Right cardiac atrium (tissue), 5 donors: ENCODE measurements around the gene TRPV5. TPM values are rescaled to one million over a fixed set of nuclear protein-coding genes. Genes with fewer than 3 reads are reported as not detected.

Experiments
- ATAC-seq, 2 donors: fragments of 200-7000 bp; cut with Tn5 transposase; one replicate each; pipeline versions ENCODE4 v1.8.0 to v1.9.1; 2020; ENCODE audit warnings: moderate library complexity in 2 of 2, mild to moderate bottlenecking in 1 of 2
- DNase-seq, 3 donors: peaks; one replicate each; pipeline ENCODE4 v3.0.0-alpha.2; 2020
- H3K27ac ChIP-seq: one replicate; pipeline ENCODE4 v1.5.1; 2013; ENCODE audit warnings: mild to moderate bottlenecking, low read length, control low read depth, moderate library complexity
- H3K27me3 ChIP-seq: one replicate; pipeline ENCODE4 v1.6.1; 2013; ENCODE audit not compliant: control insufficient read depth, insufficient read depth
- H3K4me1 ChIP-seq: one replicate; pipeline ENCODE4 v1.6.1; 2013; ENCODE audit warnings: low read length; ENCODE audit not compliant: control insufficient read depth, insufficient read depth
- H3K4me3 ChIP-seq: one replicate; pipeline ENCODE4 v1.5.1; 2013; ENCODE audit warnings: low read length, control low read depth
- H3K9me3 ChIP-seq: one replicate; pipeline ENCODE4 v1.6.1; 2013; ENCODE audit warnings: low read length; ENCODE audit not compliant: control insufficient read depth
- WGBS: extraction: QIAGEN DNeasy Blood & Tissue Kit; methylation state at CpG from one replicate; pipeline ENCODE4 v1.1.7; 2013; 5-methylcytosine and 5-hydroxymethylcytosine counted together
- intact Hi-C, 4 donors: fragments of 100-400 bp; cut with DNase I; formaldehyde crosslinking; loops; one replicate each; pipeline versions ENCODE4 v1.11.0 to v1.14.0; 2022 to 2023
- polyA plus RNA-seq: library from polyadenylated mRNA; stranded (reverse); fragments of 200-250 nt; gene quantifications from one replicate; pipeline ENCODE4 v1.2.3, GENCODE V29; 2013
- total RNA-seq, 4 donors: library from RNA; stranded (reverse); fragmentation: NEBNext Ultra II Directional; extraction: Animal tissue kit (Norgen Biotek cat#: 25700); gene quantifications; one replicate each; pipeline ENCODE4 v1.2.1, GENCODE V29; 2021
- donor health status: healthy with polysubstance abuse.
- donor health status: DM: no; HTN: yes; CAD: no.
- donor health status: DM: no; HTN: no; CAD: no.
- donor health status: DM: no; HTN: yes; CAD: no; lungs with severe emphysema.
- donor health status: DM: yes; HTN: yes; CAD: no.

TRPV5 gene
- total and polyA plus RNA-seq, 5 donors, result not detected

DNA sequence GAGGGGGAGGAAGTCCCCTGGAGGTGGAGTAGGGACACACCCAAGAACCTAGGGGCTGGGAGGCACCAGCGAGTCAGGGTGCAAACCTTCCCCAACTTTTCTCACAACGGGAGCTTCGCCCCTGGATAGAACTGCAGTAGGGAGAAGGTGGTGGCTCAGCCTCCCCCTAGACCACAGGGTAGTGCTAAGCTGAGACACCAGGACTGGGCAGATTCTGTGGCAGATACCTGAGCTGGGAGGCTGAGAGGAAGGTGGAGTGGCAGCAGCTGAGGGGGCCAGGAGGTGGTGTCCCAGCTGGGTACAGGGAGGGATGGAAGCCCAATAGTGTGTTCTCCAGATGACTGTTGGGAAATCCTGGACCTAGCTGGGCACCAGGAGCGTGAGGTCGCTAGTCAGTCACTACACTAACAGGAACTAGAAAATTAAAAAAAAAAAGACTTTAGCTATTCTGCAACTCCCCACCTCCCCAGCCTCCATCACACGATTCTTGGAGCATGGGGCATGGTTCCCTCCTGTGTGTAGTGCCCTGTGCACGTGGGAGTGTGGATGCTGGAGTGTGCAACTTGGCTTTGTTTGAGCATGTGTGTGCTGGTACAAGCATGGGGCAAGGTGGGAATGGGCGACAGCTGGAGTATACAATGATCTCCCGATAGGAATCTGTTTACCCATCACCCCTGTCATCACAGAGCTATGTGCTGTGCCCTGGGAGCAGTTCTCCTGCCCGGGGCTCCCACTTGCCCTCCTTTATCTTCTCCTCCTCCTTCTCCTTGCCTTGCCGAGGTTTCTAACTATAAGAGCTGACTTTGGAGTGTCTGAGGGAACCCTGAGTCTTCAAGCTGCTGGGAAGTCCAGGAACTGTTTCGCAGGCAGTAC is 39.2 kb downstream of the TRPV5 start:
- no peaks in the 10 kb centered on the region for H3K27me3 ChIP-seq
- ATAC-seq (no peak), DNase-seq (no peak)
- intact Hi-C loops, result no loop called here
- H3K4me3 ChIP-seq, result no peak overlapping the region
- no peaks in the 10 kb centered on the region for H3K4me1 ChIP-seq
- H3K9me3 ChIP-seq, result no peaks in the 10 kb centered on the region
- H3K27ac ChIP-seq, result no peak overlapping the region
- WGBS, result 62% methylated on average over 12 of the region's 12 CpGs

- Histone ChIP-seq H3K27ac (no peak overlapping the region), H3K27me3 (no peaks in the 10 kb centered on the region), H3K4me1 (no peaks in the 10 kb centered on the region), H3K9me3 (no peaks in the 10 kb centered on the region), H3K4me3 (no peak overlapping the region)
- DNase-seq, result no peak
- WGBS, result 85% methylated on average over 5 of the region's 5 CpGs
- intact Hi-C loops, result no loop called here
- no peak for ATAC-seq
Measured at GRCh38 chr7:142892951-142893350, 40.6 kb downstream of the TRPV5 start.

GRCh38 chr7:142891490-142892082 is 42.0 kb downstream of the TRPV5 start:
- no peak overlapping the region for H3K27ac ChIP-seq
- no peaks in the 10 kb centered on the region for H3K4me1 ChIP-seq
- intact Hi-C loops, result no loop called here
- ATAC-seq (no peak), DNase-seq (no peak)
- H3K9me3 ChIP-seq, result no peaks in the 10 kb centered on the region
- no peaks in the 10 kb centered on the region for H3K27me3 ChIP-seq
- H3K4me3 ChIP-seq, result no peak overlapping the region
- WGBS, result 81% methylated on average over 10 of the region's 10 CpGs

DNA sequence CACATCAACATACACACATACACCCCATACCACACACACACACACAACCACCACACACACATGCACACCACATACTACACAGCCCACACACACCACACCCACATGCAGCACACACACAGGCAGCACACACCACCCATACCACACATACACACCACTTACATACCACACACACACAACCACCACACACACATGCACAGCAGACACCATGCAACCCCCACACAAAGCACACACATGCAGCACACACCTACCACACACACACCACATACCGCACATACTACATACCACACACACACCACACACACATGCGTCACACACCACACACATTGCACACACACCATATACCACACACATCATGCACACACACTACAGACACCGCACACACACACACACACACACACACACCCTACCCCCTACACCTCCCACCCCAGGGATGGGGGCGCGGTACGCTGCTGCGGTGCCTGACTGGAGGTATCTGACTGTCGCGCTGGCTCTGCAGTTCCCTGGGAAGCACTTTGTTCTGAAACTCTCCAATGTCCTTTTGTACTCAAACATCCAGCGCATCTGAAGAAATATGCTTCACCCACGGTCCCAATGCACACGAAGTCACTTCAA is 42.6 kb downstream of the TRPV5 start:
- DNase-seq (no peak), ATAC-seq (no peak)
- no peaks in the 10 kb centered on the region for H3K27me3 ChIP-seq
- no peak overlapping the region for H3K4me3 ChIP-seq
- H3K9me3 ChIP-seq, result no peaks in the 10 kb centered on the region
- no peak overlapping the region for H3K27ac ChIP-seq
- no peaks in the 10 kb centered on the region for H3K4me1 ChIP-seq
- intact Hi-C loops, result no loop called here
- WGBS, result 80% methylated on average over 12 of the region's 12 CpGs

DNA sequence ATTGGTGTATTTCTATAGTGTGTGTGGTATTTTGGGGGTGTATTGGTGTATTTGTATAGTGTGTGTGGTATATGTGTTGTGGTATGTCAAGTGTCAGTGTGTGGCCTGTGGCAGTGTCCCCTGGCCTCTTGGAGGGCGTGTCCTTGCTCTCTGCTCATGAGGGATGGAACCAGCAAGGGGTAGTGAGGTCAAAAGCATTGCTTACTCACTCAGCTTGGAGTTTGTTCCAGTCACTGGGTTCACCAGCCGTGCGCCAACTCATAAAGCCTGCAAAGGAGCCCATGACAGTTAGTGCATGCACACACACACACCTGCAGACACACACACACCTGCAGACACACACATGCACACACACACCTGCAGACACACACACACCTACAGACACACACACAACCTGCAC is 43.7 kb downstream of the TRPV5 start:
- Histone ChIP-seq H3K27ac (no peak overlapping the region), H3K9me3 (no peaks in the 10 kb centered on the region), H3K27me3 (no peaks in the 10 kb centered on the region), H3K4me1 (no peaks in the 10 kb centered on the region), H3K4me3 (no peak overlapping the region)
- DNase-seq (no peak), ATAC-seq (no peak)
- WGBS, result 63% methylated on average over 3 of the region's 3 CpGs
- intact Hi-C loops, result no loop called here

- intact Hi-C loops, result no loop called here
- ATAC-seq (no peak), DNase-seq (no peak)
- H3K4me3 ChIP-seq, result no peak overlapping the region
- H3K27ac ChIP-seq, result no peak overlapping the region
- no peaks in the 10 kb centered on the region for H3K27me3 ChIP-seq
- 85% methylated on average over 12 of the region's 12 CpGs for WGBS
- H3K4me1 ChIP-seq, result no peaks in the 10 kb centered on the region
- H3K9me3 ChIP-seq, result no peaks in the 10 kb centered on the region
Measured at GRCh38 chr7:142887282-142888015, 46.1 kb downstream of the TRPV5 start.

- no peaks in the 10 kb centered on the region for H3K9me3 ChIP-seq
- 77% methylated on average over 7 of the region's 7 CpGs for WGBS
- H3K27me3 ChIP-seq, result no peaks in the 10 kb centered on the region
- H3K27ac ChIP-seq, result no peak overlapping the region
- no peaks in the 10 kb centered on the region for H3K4me1 ChIP-seq
- intact Hi-C loops, result no loop called here
- no peak for ATAC-seq
- DNase-seq, result no peak
- H3K4me3 ChIP-seq, result no peak overlapping the region
Measured at GRCh38 chr7:142886866-142887265, 46.7 kb downstream of the TRPV5 start.

- Histone ChIP-seq H3K27me3 (no peaks in the 10 kb centered on the region), H3K27ac (no peak within 1 kb of the TSS), H3K4me1 (no peaks in the 10 kb centered on the region), H3K4me3 (no peak within 1 kb of the TSS), H3K9me3 (no peaks in the 10 kb centered on the region)
- ATAC-seq (peak in 1 of 2 donors; percentile 32), DNase-seq (no peak)
- 48% methylated on average over 16 of the region's 16 CpGs for WGBS
- intact Hi-C loops, result no loop called here
Measured at GRCh38 chr7:142885311-142886230, 48.0 kb downstream of the TRPV5 start, which contains the start of gene TRPV6. TRPV6 (minus strand) TSS chr7:142885745.

DNA sequence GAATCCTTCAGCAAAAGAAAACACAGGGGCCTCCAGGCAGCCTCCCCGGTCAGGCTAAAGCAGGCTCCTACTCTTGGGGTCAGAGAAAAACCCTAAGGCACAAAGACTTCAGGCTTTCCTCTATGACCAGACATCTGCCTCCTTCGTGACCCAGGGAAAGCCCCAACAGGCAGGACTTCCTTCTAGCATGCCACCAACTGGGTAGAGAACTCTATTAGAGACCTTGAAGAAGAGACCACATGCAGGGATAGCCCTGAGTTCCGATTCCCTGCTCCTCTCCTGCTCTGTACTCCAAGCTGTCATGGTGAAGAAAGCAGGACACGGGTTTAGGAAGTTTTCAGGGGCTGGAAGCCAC is 49.3 kb downstream of the TRPV5 start:
- WGBS, result 71% methylated on average over 4 of the region's 4 CpGs
- H3K9me3 ChIP-seq, result no peaks in the 10 kb centered on the region

DNA sequence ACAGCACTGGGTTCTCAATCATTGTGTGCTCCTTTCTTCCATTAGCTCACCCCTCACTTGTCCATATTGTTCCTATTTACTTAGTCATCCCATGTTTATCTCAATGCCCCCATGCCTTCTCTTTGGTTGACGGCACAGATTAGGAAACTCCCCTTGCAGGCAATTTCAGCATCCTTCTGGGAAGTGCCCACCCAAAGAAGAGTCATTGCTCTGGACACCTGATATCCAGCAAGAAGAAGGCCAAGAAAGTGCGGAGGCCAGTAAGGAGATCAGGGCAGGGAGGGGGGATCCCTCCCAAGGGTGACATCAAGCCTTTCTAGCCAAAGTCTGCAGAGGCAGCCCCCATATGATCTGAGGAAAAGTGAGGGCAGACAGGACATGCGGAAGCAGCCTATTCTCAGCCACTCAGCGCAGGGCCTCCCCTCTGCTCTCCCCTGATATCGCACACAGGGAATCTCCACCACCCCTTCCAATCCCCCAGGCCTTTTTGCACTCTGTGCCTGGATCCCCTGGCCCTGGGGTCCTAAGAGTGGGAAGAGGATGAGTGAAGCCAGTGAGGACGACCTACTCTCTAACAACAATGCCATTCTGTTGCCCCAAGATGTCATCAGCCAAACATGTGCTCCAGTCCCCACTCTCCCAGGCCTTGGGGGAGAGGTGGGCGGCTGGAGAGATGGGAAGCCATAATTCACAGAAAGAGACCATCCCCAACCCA is 49.8 kb downstream of the TRPV5 start:
- no peak overlapping the region for H3K27ac ChIP-seq
- ATAC-seq (no peak), DNase-seq (no peak)
- intact Hi-C loops, result no loop called here
- WGBS, result 77% methylated on average over 7 of the region's 7 CpGs
- no peaks in the 10 kb centered on the region for H3K27me3 ChIP-seq
- H3K4me3 ChIP-seq, result no peak overlapping the region
- H3K9me3 ChIP-seq, result no peaks in the 10 kb centered on the region
- no peaks in the 10 kb centered on the region for H3K4me1 ChIP-seq

More for the DNA sequence above, 49.3 kb downstream of the TRPV5 start:
- ATAC-seq, result no peak
- Histone ChIP-seq H3K4me3 (no peak overlapping the region), H3K27ac (no peak overlapping the region), H3K4me1 (no peaks in the 10 kb centered on the region), H3K27me3 (no peaks in the 10 kb centered on the region)
- intact Hi-C loops, result no loop called here
- no peak for DNase-seq
